H54 (cell line): ENCODE results near the gene SF3A1.

ENCODE experiments used
- DNase-seq: peaks from one replicate; pipeline ENCODE4 v3.0.0; 2011; ENCODE audit warnings: low spot score, mixed read lengths; ENCODE audit not compliant: insufficient read length
- FAIRE-seq: peaks from 3 replicates; lab custom pipeline; 2011; peaks lifted over from hg19 to GRCh38; lab: Jason Lieb, UNC
- POLR2A ChIP-seq: IDR thresholded peaks from 2 replicates; pipeline ENCODE4 v1.6.1; 2011; ENCODE audit warnings: low read depth, mild to moderate bottlenecking, low read length

SF3A1 gene

GRCh38 chr22:30304495-30305244, 52.0 kb downstream of the SF3A1 start:
- DNase-seq (no peak), FAIRE-seq (no peak)
- no peak for TF ChIP-seq POLR2A

GRCh38 chr22:30302810-30303138, 53.9 kb downstream of the SF3A1 start:
- FAIRE-seq (no peak), DNase-seq (no peak)
- TF ChIP-seq POLR2A, result no peak

GRCh38 chr22:30301995-30302809, 54.5 kb downstream of the SF3A1 start:
- TF ChIP-seq POLR2A, result no peak
- DNase-seq (no peak), FAIRE-seq (no peak)

- no peak for FAIRE-seq
- DNase-seq, result no peak
- no peak for TF ChIP-seq POLR2A
Measured at GRCh38 chr22:30299322-30299721, 57.4 kb downstream of the SF3A1 start.

GRCh38 chr22:30297991-30298701, 58.5 kb downstream of the SF3A1 start:
- FAIRE-seq (no peak), DNase-seq (no peak)
- no peak for TF ChIP-seq POLR2A

GRCh38 chr22:30297276-30297990, 59.3 kb downstream of the SF3A1 start:
- FAIRE-seq (no peak), DNase-seq (no peak)
- TF ChIP-seq POLR2A, result no peak

- FAIRE-seq, result no peak
- no peak for TF ChIP-seq POLR2A
- DNase-seq, result no peak
Measured at GRCh38 chr22:30296833-30297232, 59.9 kb downstream of the SF3A1 start.

- TF ChIP-seq POLR2A, result no peak
Measured at GRCh38 chr22:30296324-30296723, 60.4 kb downstream of the SF3A1 start.

GRCh38 chr22:30295576-30295975, 61.1 kb downstream of the SF3A1 start:
- no peak for FAIRE-seq
- TF ChIP-seq POLR2A, result no peak
- no peak for DNase-seq

More at GRCh38 chr22:30296324-30296723, 60.4 kb downstream of the SF3A1 start:
- no peak for FAIRE-seq
- no peak for DNase-seq

- FAIRE-seq (no peak), DNase-seq (no peak)
- TF ChIP-seq POLR2A, result no peak
Measured at GRCh38 chr22:30294830-30295229, 61.9 kb downstream of the SF3A1 start.

GRCh38 chr22:30294066-30294465, 62.6 kb downstream of the SF3A1 start:
- no peak for TF ChIP-seq POLR2A
- DNase-seq (no peak), FAIRE-seq (no peak)

- FAIRE-seq (no peak), DNase-seq (no peak)
- TF ChIP-seq POLR2A, result no peak
Measured at GRCh38 chr22:30293026-30293425, 63.7 kb downstream of the SF3A1 start.
